AG04449 (cell line): ENCODE measurements around the gene CFAP221.

Experiments
- CTCF ChIA-PET: fragments of 350-600 bp; formaldehyde crosslinking; extraction: SDS; loops from one replicate; lab custom pipeline; 2021; ENCODE audit warnings: antibody characterized with exemption; lab: Yijun Ruan, JAX
- POLR2A ChIA-PET: fragments of 400-600, 350-600 bp; formaldehyde crosslinking; extraction: SDS; loops from one replicate; lab custom pipeline; 2020; ENCODE audit warnings: antibody characterized with exemption, inconsistent platforms; lab: Yijun Ruan, JAX
- DNase-seq: peaks from one replicate; pipeline ENCODE4 v3.0.0-alpha.2; 2010; ENCODE audit warnings: low read depth, low spot score
- H3K4me3 ChIP-seq: 2 replicates; pipeline ENCODE4 v1.5.1; 2011; ENCODE audit warnings: low read depth, mild to moderate bottlenecking, control low read depth, low read length
- TF ChIP-seq, protein P1 (sequence below): IDR thresholded peaks from one replicate; pipeline ENCODE4 v1.5.1; 2011; ENCODE audit warnings: mild to moderate bottlenecking, moderate library complexity, low read length, control low read depth, inconsistent platforms; ENCODE audit not compliant: insufficient read depth; ENCODE audit errors: missing control alignments

Gene CFAP221

DNA sequence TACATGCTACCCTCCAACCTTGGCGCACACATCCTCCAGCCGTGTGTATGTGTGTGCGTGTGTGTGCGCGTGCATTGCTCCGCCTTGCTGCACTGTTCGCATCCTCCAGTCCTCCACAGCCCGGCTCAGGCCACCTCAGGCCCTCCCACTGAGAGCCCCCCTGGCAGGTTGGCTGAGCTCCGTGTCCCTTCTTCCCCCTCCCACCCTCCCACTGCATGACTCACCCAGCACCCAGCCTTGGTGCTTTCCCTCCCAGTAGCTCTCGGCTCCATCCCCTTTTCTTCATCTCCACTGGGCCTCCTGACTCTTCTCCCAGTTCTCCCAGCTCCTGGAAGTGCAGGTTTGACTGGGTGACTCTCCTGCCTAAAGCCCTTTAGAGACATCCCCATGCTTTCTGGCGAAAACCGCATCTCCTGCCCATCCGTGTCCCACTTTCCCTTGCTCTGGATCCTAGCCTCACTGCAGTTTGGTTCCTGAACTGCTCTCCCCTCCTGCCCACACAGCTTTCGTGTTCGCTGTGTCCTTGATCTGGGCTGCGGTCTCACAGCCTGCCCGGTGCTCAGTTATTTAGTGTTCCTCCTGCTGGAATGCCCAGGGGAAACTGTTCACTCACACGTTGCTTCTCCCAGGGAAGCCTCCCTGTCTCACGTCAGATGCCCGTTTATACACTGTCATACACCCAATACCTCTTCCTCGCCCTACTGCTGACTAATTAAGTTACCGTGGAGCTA is 139.6 kb downstream of the CFAP221 start:
- H3K4me3 ChIP-seq: no peak overlapping the region
- DNase-seq: no peak
- TF ChIP-seq, protein P1, sequence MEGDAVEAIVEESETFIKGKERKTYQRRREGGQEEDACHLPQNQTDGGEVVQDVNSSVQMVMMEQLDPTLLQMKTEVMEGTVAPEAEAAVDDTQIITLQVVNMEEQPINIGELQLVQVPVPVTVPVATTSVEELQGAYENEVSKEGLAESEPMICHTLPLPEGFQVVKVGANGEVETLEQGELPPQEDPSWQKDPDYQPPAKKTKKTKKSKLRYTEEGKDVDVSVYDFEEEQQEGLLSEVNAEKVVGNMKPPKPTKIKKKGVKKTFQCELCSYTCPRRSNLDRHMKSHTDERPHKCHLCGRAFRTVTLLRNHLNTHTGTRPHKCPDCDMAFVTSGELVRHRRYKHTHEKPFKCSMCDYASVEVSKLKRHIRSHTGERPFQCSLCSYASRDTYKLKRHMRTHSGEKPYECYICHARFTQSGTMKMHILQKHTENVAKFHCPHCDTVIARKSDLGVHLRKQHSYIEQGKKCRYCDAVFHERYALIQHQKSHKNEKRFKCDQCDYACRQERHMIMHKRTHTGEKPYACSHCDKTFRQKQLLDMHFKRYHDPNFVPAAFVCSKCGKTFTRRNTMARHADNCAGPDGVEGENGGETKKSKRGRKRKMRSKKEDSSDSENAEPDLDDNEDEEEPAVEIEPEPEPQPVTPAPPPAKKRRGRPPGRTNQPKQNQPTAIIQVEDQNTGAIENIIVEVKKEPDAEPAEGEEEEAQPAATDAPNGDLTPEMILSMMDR: no peak
- ChIA-PET CTCF (interaction anchor here (1.2 kb wide), 2 partner anchors 10 to 19 kb away, joined by 3 to 4 read pairs; no protein-coding TSS in a partner anchor), POLR2A (no interaction called here)

DNA sequence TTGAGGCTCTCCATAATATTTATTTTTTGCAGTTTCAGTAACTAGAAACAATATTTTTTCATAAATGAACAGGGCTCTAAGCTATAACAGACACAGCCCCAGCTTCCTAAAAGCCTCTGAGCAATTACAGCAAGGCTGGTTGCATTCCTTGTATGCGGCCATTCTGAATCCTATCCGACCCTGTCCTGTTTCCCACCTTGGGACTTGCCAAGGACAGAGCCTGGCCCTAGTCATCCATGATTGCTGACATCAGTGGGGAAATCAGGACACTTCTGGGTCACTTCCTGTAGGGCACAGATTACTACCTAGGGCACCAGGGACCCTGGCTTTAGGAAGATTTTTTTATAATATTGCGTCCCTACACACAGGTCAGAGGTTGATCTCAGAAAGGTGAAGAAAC is 140.3 kb downstream of the CFAP221 start:
- H3K4me3 ChIP-seq: no peak overlapping the region
- DNase-seq: no peak
- ChIA-PET CTCF (interaction anchor here (1.2 kb wide), 2 partner anchors 9 to 19 kb away, joined by 3 to 4 read pairs; no protein-coding TSS in a partner anchor), POLR2A (no interaction called here)
- TF ChIP-seq, protein P1: no peak

DNA sequence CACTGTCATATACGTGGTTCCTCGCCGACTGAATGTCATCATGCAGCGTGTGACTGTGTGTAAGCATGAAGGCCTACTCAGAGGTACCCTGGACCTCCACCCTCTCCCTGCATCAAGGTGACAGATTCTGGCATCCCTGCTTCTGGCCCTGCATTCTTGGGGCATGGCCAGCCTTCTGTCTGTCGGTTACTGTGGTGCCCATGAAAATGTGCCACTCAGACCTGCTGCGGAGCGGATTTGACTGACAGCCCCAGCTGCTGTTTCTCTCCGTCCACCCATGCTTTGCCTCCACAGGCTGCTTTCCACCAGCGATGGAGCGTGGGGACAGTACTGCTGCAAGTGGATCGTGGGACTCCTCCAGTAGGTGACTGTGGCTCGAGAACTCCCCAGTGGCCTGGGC is 144.4 kb downstream of the CFAP221 start:
- ChIA-PET CTCF (no interaction called here), POLR2A (no interaction called here)
- TF ChIP-seq, protein P1: no peak
- H3K4me3 ChIP-seq: no peak overlapping the region
- no peak for DNase-seq

DNA sequence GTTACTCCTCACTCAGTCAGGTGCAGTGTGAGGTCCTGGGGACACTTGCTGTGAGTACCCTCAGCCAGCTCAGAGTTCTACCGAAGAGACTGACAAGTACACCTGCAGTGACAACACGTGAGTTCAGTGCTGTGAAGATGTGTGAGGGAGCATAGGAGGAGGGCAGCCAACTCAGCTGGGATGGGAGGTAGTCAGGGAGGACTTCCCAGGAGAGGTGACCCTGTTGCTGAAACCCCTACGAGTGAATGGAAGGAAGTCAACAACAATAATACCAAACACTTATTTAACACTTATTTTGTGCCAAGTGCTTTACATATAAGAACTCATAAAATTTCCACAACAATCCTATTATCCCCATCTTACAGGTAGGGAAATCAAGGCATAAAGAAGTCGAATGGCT is 145.0 kb downstream of the CFAP221 start:
- POLR2A ChIA-PET: no interaction called here
- DNase-seq: no peak
- CTCF ChIA-PET: no interaction called here
- TF ChIP-seq, protein P1: no peak
- no peak overlapping the region for H3K4me3 ChIP-seq

DNA sequence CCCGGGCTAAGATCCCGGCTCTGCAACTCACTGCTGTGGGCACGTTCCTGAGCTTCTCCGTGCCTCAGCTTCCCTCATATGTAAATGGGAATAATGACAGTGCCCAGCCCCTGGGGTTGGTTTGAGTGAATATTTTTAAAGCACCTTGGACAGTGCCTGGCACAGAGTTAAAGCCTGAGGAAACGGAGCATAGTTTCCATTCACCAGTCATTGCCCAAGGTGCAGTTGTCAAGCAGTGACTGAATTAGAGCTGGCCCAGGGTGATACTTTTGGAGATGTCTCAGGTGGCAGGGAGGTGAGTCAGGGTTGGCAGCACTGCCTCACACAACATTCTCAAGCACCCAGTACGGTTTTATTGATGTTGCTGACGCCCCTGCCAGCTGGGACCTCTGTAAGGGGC is 146.9 kb downstream of the CFAP221 start:
- no peak for DNase-seq
- TF ChIP-seq, protein P1: no peak
- ChIA-PET CTCF (no interaction called here), POLR2A (interaction anchor here (1.1 kb wide), 1 partner anchor 12 kb away, joined by 4 read pairs; the partner anchor contains the start of gene TMEM177)
- no peak overlapping the region for H3K4me3 ChIP-seq

DNA sequence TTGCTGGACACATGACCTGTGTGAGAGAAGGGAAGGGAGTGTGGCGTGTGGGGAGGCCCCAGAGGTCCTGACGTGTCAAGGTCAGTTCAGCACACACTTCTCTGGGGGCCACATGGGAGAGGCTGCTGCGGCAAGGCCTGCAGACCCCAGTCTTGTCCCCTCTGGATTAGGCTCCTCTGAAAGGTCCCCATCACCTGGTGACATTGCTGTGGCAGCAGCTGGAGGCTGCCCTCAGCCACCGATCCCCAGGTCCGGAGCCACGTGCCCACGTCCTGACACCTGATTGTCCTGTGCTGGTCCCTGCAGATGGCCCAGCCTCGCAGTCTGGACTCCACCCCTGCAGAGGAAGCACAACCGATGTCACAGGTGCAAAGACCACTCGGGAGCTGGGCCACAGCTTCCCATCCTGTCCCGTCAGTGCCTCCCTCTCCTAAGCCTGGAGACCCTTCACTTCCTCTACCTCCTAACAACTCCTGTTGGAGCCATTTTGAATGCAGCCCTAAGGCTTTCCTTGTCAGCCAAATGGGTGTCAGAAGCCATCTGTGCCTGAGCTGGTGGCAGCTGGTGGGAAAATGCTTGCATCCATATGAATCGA is 147.5 kb downstream of the CFAP221 start:
- POLR2A ChIA-PET: interaction anchor here (1.1 kb wide), 1 partner anchor 13 kb away, joined by 4 read pairs; the partner anchor contains the start of gene TMEM177
- no peak for DNase-seq
- TF ChIP-seq, protein P1: no peak
- CTCF ChIA-PET: interaction anchor here (1.0 to 1.3 kb wide), 2 partner anchors 10 to 15 kb away, joined by 4 read pairs; no protein-coding TSS in a partner anchor
- no peak overlapping the region for H3K4me3 ChIP-seq
